ENCODE data around the gene SMYD3. TPM values are rescaled to one million over a fixed set of nuclear protein-coding genes. Genes with fewer than 3 reads are reported as not detected.

The SMYD3 gene
- total and polyA plus RNA-seq, 12 donors: 13.5 to 78.2 (median 26.8) TPM

DNA sequence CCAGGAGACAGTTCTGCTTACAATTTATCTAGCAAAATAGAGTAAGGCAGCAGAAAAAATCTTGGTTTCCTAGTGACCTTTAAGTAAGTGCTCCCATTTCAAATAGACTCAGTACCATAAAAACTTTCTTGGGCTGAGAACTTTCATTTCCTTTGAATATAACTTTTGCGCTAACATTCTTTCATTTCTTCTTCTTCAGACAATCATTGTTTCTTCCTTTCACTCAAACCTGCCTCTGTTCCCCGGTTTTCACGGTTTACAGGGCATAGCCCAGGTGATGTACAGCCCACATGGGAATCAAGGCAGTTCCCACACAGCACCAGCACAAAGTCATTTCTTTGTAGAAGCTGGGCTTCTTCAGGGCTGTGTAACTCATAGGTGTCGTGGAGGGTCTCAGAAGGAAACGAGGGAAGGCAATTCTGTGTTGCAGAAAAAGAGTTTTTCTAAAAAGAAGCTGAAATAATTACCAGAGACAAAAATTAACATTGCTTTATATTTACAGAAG, 611.6 kb downstream of the SMYD3 start:
- Histone ChIP-seq H3K9me3 (replicated peaks in 1 of 3) (no peaks in the 10 kb centered on the region), H3K27me3 (no peaks in the 10 kb centered on the region), H3K27ac (no peak overlapping the region), H3K4me1 (replicated peaks in 1 of 2) (no peaks in the 10 kb centered on the region), H3K4me3 (no peak overlapping the region), H3K36me3 (replicated peaks in 1 of 2) (no peaks in the 10 kb centered on the region)
- TF ChIP-seq POLR2A (IDR thresholded peaks at IDR 0.05): no peak
- TF ChIP-seq, protein P1, sequence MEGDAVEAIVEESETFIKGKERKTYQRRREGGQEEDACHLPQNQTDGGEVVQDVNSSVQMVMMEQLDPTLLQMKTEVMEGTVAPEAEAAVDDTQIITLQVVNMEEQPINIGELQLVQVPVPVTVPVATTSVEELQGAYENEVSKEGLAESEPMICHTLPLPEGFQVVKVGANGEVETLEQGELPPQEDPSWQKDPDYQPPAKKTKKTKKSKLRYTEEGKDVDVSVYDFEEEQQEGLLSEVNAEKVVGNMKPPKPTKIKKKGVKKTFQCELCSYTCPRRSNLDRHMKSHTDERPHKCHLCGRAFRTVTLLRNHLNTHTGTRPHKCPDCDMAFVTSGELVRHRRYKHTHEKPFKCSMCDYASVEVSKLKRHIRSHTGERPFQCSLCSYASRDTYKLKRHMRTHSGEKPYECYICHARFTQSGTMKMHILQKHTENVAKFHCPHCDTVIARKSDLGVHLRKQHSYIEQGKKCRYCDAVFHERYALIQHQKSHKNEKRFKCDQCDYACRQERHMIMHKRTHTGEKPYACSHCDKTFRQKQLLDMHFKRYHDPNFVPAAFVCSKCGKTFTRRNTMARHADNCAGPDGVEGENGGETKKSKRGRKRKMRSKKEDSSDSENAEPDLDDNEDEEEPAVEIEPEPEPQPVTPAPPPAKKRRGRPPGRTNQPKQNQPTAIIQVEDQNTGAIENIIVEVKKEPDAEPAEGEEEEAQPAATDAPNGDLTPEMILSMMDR (IDR thresholded peaks at IDR 0.05): no peak
- no peak for DNase-seq
- 79 to 89% (median 88%) methylated on average over 5 of the region's 5 CpGs for WGBS, 4 donors
- intact Hi-C loops (cut with DNase I): loop anchor here in 1 of 2 donors (10.0 kb wide), 1 partner anchor 99 kb away; no protein-coding TSS in a partner anchor

DNA sequence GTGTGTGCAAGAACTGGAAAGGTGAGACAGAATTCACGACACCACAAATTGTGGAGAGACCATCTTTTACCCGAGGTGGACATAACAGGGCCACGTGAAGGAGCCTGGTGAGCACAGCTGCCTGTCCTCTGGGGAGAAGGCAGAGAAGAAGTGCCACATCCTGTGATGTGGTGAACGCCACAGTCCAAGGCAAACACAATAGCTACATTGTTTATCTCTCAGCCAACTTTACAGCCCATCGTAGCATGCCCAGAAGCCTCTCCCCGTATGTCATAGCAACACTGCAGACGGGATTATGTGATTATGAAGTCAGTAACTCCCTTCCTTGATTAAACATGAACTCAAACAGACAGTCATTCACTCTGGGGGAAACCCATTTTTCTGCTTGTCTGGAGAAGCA, 612.2 kb downstream of the SMYD3 start:
- intact Hi-C loops (cut with DNase I): loop anchor here (5.0 to 10.0 kb wide), 2 partner anchors 100 to 723 kb away; no protein-coding TSS in a partner anchor
- 89 to 94% (median 93%) methylated on average over 7 of the region's 7 CpGs for WGBS, 4 donors

DNA sequence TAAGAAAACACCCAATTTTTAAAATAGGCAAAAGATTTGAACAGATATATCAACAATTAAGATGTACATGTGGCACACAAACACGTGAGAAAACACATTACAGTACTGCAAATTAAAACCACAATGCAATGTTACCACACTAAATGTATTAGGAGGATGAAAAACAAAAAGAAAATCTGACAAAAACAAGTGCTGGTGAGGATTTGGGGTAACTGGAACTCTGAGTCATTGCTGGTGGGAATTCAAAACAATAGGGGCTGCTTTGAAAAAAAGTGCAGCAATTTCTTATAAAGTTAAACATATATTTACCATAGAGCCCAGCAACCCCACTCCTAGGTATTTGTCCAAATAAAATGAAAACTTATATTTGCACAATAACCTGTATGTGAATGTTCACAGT, 614.1 kb downstream of the SMYD3 start:
- TF ChIP-seq POLR2A (IDR thresholded peaks at IDR 0.05): no peak
- TF ChIP-seq, protein P1 (IDR thresholded peaks at IDR 0.05): no peak
- no peak for DNase-seq
- Histone ChIP-seq H3K36me3 (replicated peaks in 1 of 2) (no peaks in the 10 kb centered on the region), H3K27me3 (no peaks in the 10 kb centered on the region), H3K9me3 (replicated peaks in 1 of 3) (no peaks in the 10 kb centered on the region), H3K4me3 (no peak overlapping the region), H3K27ac (no peak overlapping the region), H3K4me1 (replicated peaks in 1 of 2) (no peaks in the 10 kb centered on the region)
- WGBS, 4 donors: 79 to 88% (median 85%) methylated on average over 1 of the region's 1 CpG
- intact Hi-C loops (cut with DNase I): loop anchor here (5.0 to 10.0 kb wide), 2 partner anchors 102 to 721 kb away; no protein-coding TSS in a partner anchor

More for the DNA sequence above, 612.2 kb downstream of the SMYD3 start:
- no peaks in the 10 kb centered on the region for H3K27me3 ChIP-seq
- no peak for DNase-seq
- no peak for TF ChIP-seq POLR2A (IDR thresholded peaks at IDR 0.05)
- TF ChIP-seq, protein P1 (IDR thresholded peaks at IDR 0.05): no peak
- no peaks in the 10 kb centered on the region for H3K36me3 ChIP-seq (replicated peaks in 1 of 2)
- no peaks in the 10 kb centered on the region for H3K4me1 ChIP-seq (replicated peaks in 1 of 2)
- no peak overlapping the region for H3K4me3 ChIP-seq
- no peak overlapping the region for H3K27ac ChIP-seq
- H3K9me3 ChIP-seq (replicated peaks in 1 of 3): no peaks in the 10 kb centered on the region

- Histone ChIP-seq H3K27ac (no peak overlapping the region), H3K4me3 (no peak overlapping the region), H3K27me3 (no peaks in the 10 kb centered on the region), H3K4me1 (replicated peaks in 1 of 2) (no peaks in the 10 kb centered on the region), H3K9me3 (replicated peaks in 1 of 3) (no peaks in the 10 kb centered on the region), H3K36me3 (replicated peaks in 1 of 2) (no peaks in the 10 kb centered on the region)
- WGBS, 4 donors: 55 to 78% (median 58%) methylated on average over 2 of the region's 2 CpGs
- TF ChIP-seq, protein P1 (IDR thresholded peaks at IDR 0.05): peak in 5 of 6 experiments; percentile 20 to 52 (median 39)
- TF ChIP-seq POLR2A (IDR thresholded peaks at IDR 0.05): no peak
- intact Hi-C loops (cut with DNase I): no loop called here
- peak in 2 of 7 donors; percentile 28 to 41 for DNase-seq
These were observed 618.3 kb downstream of the SMYD3 start for GRCh38 chr1:245888809-245889208.

All from adrenal gland (tissue), 12 donors.